Activated CD4-positive, alpha-beta T cell treated with anti-CD3 and anti-CD28 coated beads for 24 hours (primary cell): ENCODE data around the gene TYW1B.
"Not testable (repeated sequence)": the region's sequence is repeated elsewhere in the genome, so short reads cannot be mapped to it uniquely, and the experiment has no call there.

Source experiments
- DNase-seq, 2 donors: peaks; one replicate each; pipeline ENCODE4 v3.0.0-alpha.2; 2020; ENCODE audit warnings: low read depth in 2 of 2

TYW1B gene

GRCh38 chr7:72816370-72817157 is 11.4 kb downstream of the TYW1B start:
- DNase-seq: not testable (repeated sequence)

DNA sequence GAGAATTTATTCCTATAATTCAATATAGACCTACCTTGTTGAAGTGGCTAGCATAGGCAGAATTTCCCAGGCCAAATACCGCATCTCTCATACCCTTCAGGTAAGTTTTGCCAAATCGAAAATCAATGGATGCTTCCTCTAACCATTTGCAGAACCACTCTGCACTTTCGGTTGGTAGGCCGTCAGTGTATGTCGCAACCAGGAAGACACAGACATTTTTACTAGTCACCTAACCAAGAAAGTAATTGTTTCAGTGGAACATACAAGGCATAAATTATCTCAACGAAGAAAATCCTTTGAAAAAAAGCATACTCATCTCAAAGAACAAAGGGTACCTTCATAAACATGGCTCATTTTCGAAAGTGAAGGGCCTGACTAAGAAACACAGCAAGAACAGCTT is 17.6 kb downstream of the TYW1B start:
- DNase-seq: not testable (repeated sequence)

DNA sequence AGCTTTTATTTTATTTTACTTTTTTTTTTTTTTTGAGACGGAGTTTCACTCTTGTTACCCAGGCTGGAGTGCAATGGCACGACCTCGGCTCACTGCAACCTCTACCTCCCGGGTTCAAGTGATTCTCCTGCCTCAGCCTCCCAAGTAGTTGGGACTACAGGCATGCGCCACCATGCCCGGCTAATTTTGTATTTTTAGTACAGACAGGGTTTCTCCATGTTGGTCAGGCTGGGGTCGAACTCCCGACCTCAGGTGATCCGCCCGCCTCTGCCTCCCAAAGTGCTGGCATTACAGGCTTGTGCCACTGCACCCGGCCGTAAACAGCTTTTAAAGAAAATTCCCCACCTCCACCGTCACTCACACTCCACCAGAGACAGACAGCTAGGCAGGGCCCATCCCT is 19.5 kb downstream of the TYW1B start:
- not testable (repeated sequence) for DNase-seq

- not testable (repeated sequence) for DNase-seq
Observed at GRCh38 chr7:72806851-72807250, 21.1 kb downstream of the TYW1B start.

GRCh38 chr7:72805526-72806494 is 22.2 kb downstream of the TYW1B start:
- no peak for DNase-seq

GRCh38 chr7:72803778-72804177 is 24.2 kb downstream of the TYW1B start:
- DNase-seq: not testable (repeated sequence)

GRCh38 chr7:72801564-72801963 is 26.4 kb downstream of the TYW1B start:
- DNase-seq: not testable (repeated sequence)

DNA sequence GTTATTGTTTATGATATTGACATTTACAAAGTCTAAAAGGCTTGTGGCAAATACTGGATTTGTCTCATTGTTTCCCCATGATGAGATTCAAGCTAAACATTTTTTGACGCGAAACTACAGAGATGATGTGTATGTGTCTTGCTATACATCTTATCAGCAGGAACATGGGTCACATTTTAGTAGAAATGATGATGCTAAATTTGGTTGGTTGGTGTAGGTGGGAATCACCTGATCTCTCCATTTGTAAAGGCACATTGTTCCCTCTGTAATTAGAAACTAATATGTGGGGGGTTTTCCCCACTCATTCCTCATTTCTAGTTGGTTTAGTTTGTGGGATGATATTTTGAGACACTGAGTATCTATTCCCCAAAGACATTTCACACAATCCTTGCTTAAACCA is 32.6 kb downstream of the TYW1B start:
- DNase-seq: not testable (repeated sequence)

DNA sequence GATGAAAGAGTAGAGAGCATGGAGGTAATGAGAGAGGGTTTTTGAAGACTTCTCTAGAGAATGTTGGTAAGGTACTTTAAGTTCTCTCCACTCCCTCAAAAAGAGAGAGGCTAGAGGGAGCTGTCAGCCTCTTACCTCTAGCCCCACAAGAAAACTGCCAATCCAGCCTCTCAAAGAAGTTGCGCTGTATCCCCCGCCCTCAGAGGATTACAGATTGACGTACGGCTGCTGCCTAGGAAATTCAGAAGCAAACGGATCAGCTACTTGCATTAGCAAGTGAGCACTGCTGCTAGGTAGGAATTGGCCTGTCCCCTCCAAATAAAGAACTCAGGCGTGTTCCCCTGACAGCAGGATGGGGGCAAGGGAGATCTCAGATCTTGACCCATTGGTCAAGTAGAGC is 34.2 kb downstream of the TYW1B start:
- DNase-seq: no peak

DNA sequence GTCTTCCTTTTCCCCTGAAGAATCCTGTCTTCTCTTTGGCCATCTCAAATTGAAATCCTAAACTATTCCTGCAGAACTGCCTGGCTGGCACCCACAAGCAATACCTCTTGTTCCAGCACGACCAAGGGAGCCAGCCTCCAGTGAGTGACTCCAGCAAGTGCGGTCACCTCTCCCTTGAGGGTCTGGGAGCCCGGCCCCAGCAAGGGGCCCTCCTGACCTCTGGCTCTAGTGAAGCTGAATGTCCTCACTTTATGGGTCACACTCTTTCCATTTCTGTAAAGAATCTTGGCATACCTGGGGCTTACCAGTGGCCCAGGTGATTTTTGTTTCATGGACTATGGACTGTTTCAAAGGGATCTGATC is 37.3 kb downstream of the TYW1B start:
- DNase-seq: not testable (repeated sequence)

DNA sequence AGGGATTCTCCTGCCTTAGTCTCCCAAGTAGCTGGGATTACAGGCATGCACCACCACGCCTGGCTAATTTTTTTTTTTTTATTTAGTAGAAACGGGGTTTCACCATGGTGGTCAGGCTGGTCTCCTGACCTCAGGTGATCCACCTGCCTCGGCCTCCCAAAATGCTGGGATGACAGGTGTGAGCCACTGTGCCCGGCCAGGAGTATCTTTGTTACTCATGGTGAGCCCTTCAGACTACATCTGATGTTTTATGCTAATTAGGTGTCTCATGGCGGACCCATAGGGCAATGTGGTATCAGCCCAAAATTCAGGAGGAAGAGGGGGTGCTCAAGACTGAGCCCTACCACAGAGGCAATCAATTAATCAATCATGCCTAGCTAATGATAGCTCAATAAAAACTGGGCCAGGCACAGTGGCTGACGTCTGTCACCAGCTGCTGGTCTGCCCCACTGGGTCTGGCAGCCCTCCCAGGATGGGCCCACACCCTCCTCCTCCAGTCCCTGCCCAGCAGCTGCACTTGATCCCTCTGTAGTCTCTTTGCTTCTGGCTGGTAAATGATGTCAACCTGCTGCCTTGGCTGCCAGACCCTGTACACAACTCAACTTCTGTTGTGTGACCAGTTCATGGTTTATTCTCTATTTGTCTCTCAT is 37.8 kb downstream of the TYW1B start:
- not testable (repeated sequence) for DNase-seq

- DNase-seq: no peak
Observed at GRCh38 chr7:72785166-72785955, 42.6 kb downstream of the TYW1B start.

DNA sequence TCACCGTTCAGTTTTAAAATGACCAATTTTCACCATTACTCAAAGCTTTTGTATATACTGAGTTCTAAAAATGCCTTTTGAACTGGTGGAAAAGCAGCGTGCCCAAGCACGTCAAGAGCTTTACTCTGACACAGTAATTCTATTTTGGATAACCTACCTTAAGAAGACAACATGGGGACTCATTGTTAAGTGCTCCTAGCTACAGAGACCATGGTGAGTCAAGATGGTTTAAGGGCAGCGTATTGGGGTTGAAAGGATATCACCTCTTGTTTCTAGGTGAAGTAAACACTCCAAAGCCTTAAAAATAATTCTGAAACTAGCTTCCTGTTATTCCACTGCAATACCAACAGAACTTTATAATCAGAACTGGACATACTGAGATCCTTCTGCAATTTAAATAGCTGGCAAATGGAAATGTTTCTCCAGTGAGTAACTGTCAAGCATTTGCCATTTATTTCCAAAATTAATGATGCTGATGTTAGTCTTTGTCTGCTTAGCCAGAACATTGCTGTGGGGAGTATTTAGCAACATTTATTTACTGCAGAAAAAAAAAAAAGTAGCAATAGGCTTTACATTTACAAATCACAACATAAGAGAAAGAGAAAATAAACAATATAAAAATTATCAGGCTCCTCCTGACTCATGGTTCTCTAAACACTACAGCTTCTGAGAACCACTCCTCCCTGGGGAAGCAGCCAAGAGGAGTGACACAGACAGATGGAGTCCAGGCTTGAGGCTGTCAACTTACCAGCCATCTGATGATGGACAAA is 44.2 kb downstream of the TYW1B start:
- DNase-seq: not testable (repeated sequence)

GRCh38 chr7:72781631-72782030 is 46.4 kb downstream of the TYW1B start:
- DNase-seq: no peak

DNA sequence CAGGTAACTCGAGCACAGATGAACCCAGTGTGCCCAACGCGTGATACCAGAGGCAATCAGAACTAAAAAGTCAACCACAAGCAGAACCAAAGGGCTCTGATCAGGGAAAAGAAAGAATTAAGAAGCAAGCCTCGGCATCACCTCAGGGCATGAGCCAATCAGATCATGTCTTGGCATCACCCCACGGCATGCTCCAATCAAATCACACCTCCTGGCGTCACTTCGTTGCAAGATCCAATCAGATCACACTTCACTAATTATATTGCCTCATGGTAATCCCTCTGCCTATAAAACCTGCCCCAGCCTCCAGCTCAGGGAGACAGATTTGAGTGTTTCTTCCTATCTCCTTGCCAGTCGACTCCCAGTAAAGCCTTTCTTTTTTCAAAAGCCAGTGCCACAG is 46.8 kb downstream of the TYW1B start:
- DNase-seq: no peak

DNA sequence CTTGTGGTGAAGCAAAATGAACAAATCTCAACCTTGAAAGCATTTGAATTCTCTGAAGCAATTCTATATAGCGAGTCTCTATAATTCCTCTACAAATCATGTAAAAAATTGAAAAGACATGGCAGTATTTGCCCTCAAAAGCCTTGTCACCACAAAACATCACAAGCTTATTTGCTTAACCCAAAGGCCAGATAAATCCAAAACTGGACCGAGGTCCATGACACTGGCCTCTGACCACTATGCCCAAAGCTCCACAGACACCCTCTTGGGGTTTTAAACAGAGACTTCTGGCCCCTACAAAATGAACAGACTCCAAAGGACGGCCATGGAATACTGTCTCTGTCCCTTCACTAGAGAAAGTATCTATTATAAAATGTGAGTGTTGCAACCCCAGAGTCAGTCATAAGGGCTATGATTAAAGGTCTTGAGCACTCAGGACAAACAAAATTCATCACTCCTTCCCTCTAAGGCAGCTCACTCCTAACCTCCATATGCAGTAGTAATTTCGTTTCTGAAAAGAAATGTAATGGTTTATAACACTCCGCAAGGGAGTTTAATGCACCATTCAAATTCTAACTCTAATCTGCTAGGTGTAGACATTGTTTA is 47.6 kb downstream of the TYW1B start:
- not testable (repeated sequence) for DNase-seq

- DNase-seq: not testable (repeated sequence)
Observed at GRCh38 chr7:72777167-72777566, 50.8 kb downstream of the TYW1B start.

DNA sequence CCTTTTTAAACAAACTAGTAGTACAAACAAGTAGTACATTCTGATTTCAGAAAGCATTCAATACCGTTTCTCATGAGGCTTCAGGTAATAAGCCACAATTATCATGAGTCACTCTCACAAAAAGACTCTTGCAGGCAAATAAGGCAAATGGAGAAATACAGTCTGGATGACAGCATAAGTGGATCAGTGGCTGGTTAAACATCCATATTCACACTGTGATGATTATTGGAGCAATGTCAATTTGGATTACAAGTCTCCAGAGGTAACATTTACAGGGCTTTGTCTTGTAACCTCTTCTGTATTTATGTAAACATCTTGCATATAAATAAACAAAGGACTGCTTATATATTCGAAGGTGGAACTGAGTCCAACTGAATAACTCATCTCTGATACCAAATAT is 55.4 kb downstream of the TYW1B start:
- DNase-seq: not testable (repeated sequence)

DNA sequence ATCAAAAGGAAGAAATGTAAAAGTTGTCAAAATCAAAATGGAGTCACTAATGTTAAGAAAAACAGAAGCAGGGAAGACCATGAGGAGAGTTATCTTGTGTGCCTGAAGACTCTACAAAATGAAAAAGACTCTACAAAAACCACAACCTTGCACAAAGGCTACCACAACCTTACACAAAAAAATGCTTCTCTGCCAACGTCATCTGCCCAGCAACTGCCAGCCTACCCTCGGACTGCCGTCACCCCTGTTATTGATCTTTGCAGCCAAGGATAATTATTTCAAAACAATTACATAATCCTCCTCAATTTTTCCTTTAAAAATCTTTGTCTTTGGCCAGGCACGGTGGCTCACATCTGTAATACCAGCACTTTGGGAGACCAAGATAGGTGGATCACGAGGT is 61.0 kb downstream of the TYW1B start:
- not testable (repeated sequence) for DNase-seq

GRCh38 chr7:72760602-72761001 is 67.4 kb downstream of the TYW1B start:
- no peak for DNase-seq
